Stomach (tissue), 4 donors: ENCODE data around the gene ATP2C1.

Experiments
- EP300 ChIP-seq: sonication (generic); formaldehyde crosslinking; IDR thresholded peaks from one replicate; pipeline ENCODE4 v1.6.1; 2017; ENCODE audit warnings: antibody characterized with exemption
- POLR2A ChIP-seq, 4 donors: fragments of 450-650 bp; IDR thresholded peaks; one replicate each; pipeline ENCODE4 v1.6.1; 2016; ENCODE audit warnings: antibody characterized with exemption in 4 of 4, control low read depth in 2 of 4, mild to moderate bottlenecking in 1 of 4, moderate library complexity in 1 of 4
- POLR2AphosphoS5 ChIP-seq, 3 donors: sonication (generic); formaldehyde crosslinking; IDR thresholded peaks; one replicate each; pipeline ENCODE4 v1.6.1; 2016; ENCODE audit warnings: antibody characterized with exemption in 3 of 3
- TF ChIP-seq, protein P1 (sequence below), 7 experiments: fragments of 450-650 bp in 4 of 7; fragments of 200-600 bp in 3 of 7; sonication (generic) in 3 of 7; IDR thresholded peaks; one replicate each; pipeline ENCODE4 v1.5.1; 2016 to 2019; ENCODE audit warnings: antibody characterized with exemption in 7 of 7, control low read depth in 2 of 7, mild to moderate bottlenecking in 1 of 7

DNA sequence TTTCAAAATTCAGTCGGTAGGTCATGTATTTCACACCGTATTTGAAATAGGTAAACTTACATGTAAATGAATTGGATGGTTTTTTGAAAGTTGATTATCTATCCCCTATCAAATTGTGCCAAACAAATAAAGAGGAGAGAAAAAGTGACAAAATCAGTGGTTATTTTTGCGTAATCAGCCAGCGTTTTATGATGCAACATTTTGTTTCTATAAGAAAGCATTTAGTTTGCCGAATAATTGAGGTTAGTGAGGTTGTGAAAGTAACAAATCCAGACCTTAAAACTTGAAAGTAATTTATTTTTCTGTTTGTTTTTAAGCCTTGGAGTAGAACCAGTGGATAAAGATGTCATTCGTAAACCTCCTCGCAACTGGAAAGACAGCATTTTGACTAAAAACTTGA, 103.4 kb downstream of the ATP2C1 start:
- TF ChIP-seq, protein P1, sequence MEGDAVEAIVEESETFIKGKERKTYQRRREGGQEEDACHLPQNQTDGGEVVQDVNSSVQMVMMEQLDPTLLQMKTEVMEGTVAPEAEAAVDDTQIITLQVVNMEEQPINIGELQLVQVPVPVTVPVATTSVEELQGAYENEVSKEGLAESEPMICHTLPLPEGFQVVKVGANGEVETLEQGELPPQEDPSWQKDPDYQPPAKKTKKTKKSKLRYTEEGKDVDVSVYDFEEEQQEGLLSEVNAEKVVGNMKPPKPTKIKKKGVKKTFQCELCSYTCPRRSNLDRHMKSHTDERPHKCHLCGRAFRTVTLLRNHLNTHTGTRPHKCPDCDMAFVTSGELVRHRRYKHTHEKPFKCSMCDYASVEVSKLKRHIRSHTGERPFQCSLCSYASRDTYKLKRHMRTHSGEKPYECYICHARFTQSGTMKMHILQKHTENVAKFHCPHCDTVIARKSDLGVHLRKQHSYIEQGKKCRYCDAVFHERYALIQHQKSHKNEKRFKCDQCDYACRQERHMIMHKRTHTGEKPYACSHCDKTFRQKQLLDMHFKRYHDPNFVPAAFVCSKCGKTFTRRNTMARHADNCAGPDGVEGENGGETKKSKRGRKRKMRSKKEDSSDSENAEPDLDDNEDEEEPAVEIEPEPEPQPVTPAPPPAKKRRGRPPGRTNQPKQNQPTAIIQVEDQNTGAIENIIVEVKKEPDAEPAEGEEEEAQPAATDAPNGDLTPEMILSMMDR (IDR thresholded peaks at IDR 0.05), result no peak
- TF ChIP-seq POLR2AphosphoS5 (IDR thresholded peaks at IDR 0.05) (no peak), POLR2A (IDR thresholded peaks at IDR 0.05) (no peak), EP300 (no peak)
